Liver (tissue), 9 donors: ENCODE results near the gene PALB2. TPM values are rescaled to one million over a fixed set of nuclear protein-coding genes. Genes with fewer than 3 reads are reported as not detected.
"Not testable (repeated sequence)": the region's sequence is repeated elsewhere in the genome, so short reads cannot be mapped to it uniquely, and the experiment has no call there.

Source experiments
- DNase-seq: peaks from one replicate; pipeline ENCODE4 v3.0.0-alpha.2; 2017; ENCODE audit warnings: low spot score
- H3K27ac ChIP-seq, 2 donors: one replicate each; pipeline ENCODE4 v1.7.0; 2013; ENCODE audit warnings: inconsistent platforms in 2 of 2, low read length in 2 of 2, control low read depth in 1 of 2, low read depth in 1 of 2, mild to moderate bottlenecking in 1 of 2
- H3K27me3 ChIP-seq, 4 donors: one replicate each; pipeline versions ENCODE4 v1.6.1 to v1.7.0; 2013; ENCODE audit warnings: low read length in 3 of 4, inconsistent platforms in 1 of 4, mild to moderate bottlenecking in 1 of 4, moderate library complexity in 1 of 4; ENCODE audit not compliant: control insufficient read depth in 4 of 4, insufficient read depth in 4 of 4
- H3K36me3 ChIP-seq, 4 donors: one replicate each; pipeline versions ENCODE4 v1.6.1 to v1.7.0; 2013; ENCODE audit warnings: low read length in 3 of 4, mild to moderate bottlenecking in 3 of 4, low read depth in 1 of 4, moderate library complexity in 1 of 4; ENCODE audit not compliant: control insufficient read depth in 4 of 4, insufficient read depth in 3 of 4
- H3K4me1 ChIP-seq, 4 donors: one replicate each; pipeline versions ENCODE4 v1.6.1 to v1.7.0; 2013; ENCODE audit warnings: low read length in 3 of 4, mild to moderate bottlenecking in 3 of 4, moderate library complexity in 1 of 4; ENCODE audit not compliant: control insufficient read depth in 4 of 4, insufficient read depth in 4 of 4
- H3K4me3 ChIP-seq, 3 donors: one replicate each; pipeline versions ENCODE4 v1.6.1 to v1.7.0; 2013; ENCODE audit warnings: low read length in 3 of 3, control low read depth in 1 of 3, low read depth in 1 of 3, mild to moderate bottlenecking in 1 of 3
- H3K9ac ChIP-seq, 2 donors: one replicate each; pipeline ENCODE4 v1.7.0; 2013; ENCODE audit warnings: low read length in 2 of 2, mild to moderate bottlenecking in 2 of 2, moderate library complexity in 2 of 2, control low read depth in 1 of 2, low read depth in 1 of 2
- H3K9me3 ChIP-seq, 4 donors: one replicate each; pipeline versions ENCODE4 v1.6.1 to v1.7.0; 2013; ENCODE audit warnings: low read length in 3 of 4; ENCODE audit not compliant: control insufficient read depth in 4 of 4
- FOXA2 ChIP-seq: IDR thresholded peaks from 2 replicates; pipeline ENCODE4 v1.6.1; 2016; ENCODE audit warnings: antibody characterized with exemption
- GABPA ChIP-seq, 2 donors: IDR thresholded peaks in 1 of 2; conservative IDR thresholded peaks in 1 of 2; 2 replicates each; pipeline ENCODE4 v1.6.1; 2016; ENCODE audit warnings: antibody characterized with exemption in 2 of 2, mild to moderate bottlenecking in 1 of 2, moderate library complexity in 1 of 2
- HNF4A ChIP-seq, 2 donors: conservative IDR thresholded peaks; 2 replicates each; pipeline ENCODE4 v1.6.1; 2016; ENCODE audit warnings: antibody characterized with exemption in 2 of 2, mild to moderate bottlenecking in 2 of 2
- MAX ChIP-seq: IDR thresholded peaks from 2 replicates; pipeline ENCODE4 v1.6.1; 2016; ENCODE audit warnings: antibody characterized with exemption
- NR2F2 ChIP-seq: IDR thresholded peaks from 2 replicates; pipeline ENCODE4 v1.6.1; 2016; ENCODE audit warnings: antibody characterized with exemption
- RAD21 ChIP-seq, 2 donors: IDR thresholded peaks; 2 replicates each; pipeline ENCODE4 v1.6.1; 2016; ENCODE audit warnings: antibody characterized with exemption in 2 of 2, mild to moderate bottlenecking in 2 of 2
- RXRA ChIP-seq, 2 donors: IDR thresholded peaks; 2 replicates each; pipeline ENCODE4 v1.6.1; 2017 to 2018; ENCODE audit warnings: antibody characterized with exemption in 2 of 2, mild to moderate bottlenecking in 1 of 2
- SP1 ChIP-seq: IDR thresholded peaks from 2 replicates; pipeline ENCODE4 v1.6.1; 2018; ENCODE audit warnings: antibody characterized with exemption, mild to moderate bottlenecking
- TAF1 ChIP-seq: conservative IDR thresholded peaks from 2 replicates; pipeline ENCODE4 v1.6.1; 2016; ENCODE audit warnings: antibody characterized with exemption, mild to moderate bottlenecking
- YY1 ChIP-seq: IDR thresholded peaks from 2 replicates; pipeline ENCODE4 v1.6.1; 2016; ENCODE audit warnings: antibody characterized with exemption, mild to moderate bottlenecking
- WGBS: extraction: QIAGEN DNeasy Blood & Tissue Kit; methylation state at CpG from one replicate; pipeline ENCODE4 v1.1.7; 2013; 5-methylcytosine and 5-hydroxymethylcytosine counted together
- polyA plus RNA-seq, 2 donors: library from polyadenylated mRNA; stranded (reverse) in 1 of 2; unstranded in 1 of 2; fragments of 200-250 nt in 1 of 2; fragments of >200 nt in 1 of 2; fragmentation: Nextera tagmentation in 1 of 2; extraction: Ambion mirVana in 1 of 2; gene quantifications; one replicate each; pipeline versions ENCODE4 v1.2.1 to v1.2.3, GENCODE V29; 2013 to 2015
- total RNA-seq, 2 donors: library from RNA; depleted of rRNA; stranded (reverse); fragments of >200 nt; gene quantifications; one replicate each; pipeline ENCODE4 v1.2.3, GENCODE V29; 2014
- TF ChIP-seq, protein P1 (sequence below): IDR thresholded peaks from 2 replicates; pipeline ENCODE4 v1.6.1; 2016; ENCODE audit warnings: antibody characterized with exemption, mild to moderate bottlenecking
- TF ChIP-seq, protein P2 (sequence below): IDR thresholded peaks from 2 replicates; pipeline ENCODE4 v1.6.1; 2016; ENCODE audit warnings: antibody characterized with exemption
- TF ChIP-seq, protein P3 (sequence below): IDR thresholded peaks from 2 replicates; pipeline ENCODE4 v1.6.1; 2016; ENCODE audit warnings: antibody characterized with exemption
- donor health status: healthy.
- donor health status: healthy.
- donor health status: healthy.
- donor health status: healthy.
- donor health status: healthy.

The PALB2 gene
- total and polyA plus RNA-seq, 4 donors, result 4.1 to 7.6 (median 4.7) TPM

GRCh38 chr16:23635958-23636357 lies 5.2 kb downstream of the PALB2 start:
- Histone ChIP-seq H3K36me3 (peaks cover 5 to 21% (median 16%) of the 10 kb centered on the region in 4 donors), H3K9ac (no peak overlapping the region), H3K4me1 (peaks cover 0 to 14% (median 11%) of the 10 kb centered on the region in 4 donors), H3K27me3 (no peaks in the 10 kb centered on the region), H3K4me3 (no peak overlapping the region), H3K27ac (no peak overlapping the region), H3K9me3 (no peaks in the 10 kb centered on the region)
- no peak for DNase-seq
- TF ChIP-seq MAX (no peak), HNF4A (conservative IDR thresholded peaks at IDR 0.05) (no peak), RXRA (IDR thresholded peaks at IDR 0.05) (no peak), FOXA2 (no peak), TAF1 (no peak), YY1 (no peak), RAD21 (IDR thresholded peaks at IDR 0.05) (no peak)
- TF ChIP-seq, protein P1, sequence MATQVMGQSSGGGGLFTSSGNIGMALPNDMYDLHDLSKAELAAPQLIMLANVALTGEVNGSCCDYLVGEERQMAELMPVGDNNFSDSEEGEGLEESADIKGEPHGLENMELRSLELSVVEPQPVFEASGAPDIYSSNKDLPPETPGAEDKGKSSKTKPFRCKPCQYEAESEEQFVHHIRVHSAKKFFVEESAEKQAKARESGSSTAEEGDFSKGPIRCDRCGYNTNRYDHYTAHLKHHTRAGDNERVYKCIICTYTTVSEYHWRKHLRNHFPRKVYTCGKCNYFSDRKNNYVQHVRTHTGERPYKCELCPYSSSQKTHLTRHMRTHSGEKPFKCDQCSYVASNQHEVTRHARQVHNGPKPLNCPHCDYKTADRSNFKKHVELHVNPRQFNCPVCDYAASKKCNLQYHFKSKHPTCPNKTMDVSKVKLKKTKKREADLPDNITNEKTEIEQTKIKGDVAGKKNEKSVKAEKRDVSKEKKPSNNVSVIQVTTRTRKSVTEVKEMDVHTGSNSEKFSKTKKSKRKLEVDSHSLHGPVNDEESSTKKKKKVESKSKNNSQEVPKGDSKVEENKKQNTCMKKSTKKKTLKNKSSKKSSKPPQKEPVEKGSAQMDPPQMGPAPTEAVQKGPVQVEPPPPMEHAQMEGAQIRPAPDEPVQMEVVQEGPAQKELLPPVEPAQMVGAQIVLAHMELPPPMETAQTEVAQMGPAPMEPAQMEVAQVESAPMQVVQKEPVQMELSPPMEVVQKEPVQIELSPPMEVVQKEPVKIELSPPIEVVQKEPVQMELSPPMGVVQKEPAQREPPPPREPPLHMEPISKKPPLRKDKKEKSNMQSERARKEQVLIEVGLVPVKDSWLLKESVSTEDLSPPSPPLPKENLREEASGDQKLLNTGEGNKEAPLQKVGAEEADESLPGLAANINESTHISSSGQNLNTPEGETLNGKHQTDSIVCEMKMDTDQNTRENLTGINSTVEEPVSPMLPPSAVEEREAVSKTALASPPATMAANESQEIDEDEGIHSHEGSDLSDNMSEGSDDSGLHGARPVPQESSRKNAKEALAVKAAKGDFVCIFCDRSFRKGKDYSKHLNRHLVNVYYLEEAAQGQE, result no peak
- TF ChIP-seq, protein P2, sequence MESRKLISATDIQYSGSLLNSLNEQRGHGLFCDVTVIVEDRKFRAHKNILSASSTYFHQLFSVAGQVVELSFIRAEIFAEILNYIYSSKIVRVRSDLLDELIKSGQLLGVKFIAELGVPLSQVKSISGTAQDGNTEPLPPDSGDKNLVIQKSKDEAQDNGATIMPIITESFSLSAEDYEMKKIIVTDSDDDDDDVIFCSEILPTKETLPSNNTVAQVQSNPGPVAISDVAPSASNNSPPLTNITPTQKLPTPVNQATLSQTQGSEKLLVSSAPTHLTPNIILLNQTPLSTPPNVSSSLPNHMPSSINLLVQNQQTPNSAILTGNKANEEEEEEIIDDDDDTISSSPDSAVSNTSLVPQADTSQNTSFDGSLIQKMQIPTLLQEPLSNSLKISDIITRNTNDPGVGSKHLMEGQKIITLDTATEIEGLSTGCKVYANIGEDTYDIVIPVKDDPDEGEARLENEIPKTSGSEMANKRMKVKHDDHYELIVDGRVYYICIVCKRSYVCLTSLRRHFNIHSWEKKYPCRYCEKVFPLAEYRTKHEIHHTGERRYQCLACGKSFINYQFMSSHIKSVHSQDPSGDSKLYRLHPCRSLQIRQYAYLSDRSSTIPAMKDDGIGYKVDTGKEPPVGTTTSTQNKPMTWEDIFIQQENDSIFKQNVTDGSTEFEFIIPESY, result no peak

DNA sequence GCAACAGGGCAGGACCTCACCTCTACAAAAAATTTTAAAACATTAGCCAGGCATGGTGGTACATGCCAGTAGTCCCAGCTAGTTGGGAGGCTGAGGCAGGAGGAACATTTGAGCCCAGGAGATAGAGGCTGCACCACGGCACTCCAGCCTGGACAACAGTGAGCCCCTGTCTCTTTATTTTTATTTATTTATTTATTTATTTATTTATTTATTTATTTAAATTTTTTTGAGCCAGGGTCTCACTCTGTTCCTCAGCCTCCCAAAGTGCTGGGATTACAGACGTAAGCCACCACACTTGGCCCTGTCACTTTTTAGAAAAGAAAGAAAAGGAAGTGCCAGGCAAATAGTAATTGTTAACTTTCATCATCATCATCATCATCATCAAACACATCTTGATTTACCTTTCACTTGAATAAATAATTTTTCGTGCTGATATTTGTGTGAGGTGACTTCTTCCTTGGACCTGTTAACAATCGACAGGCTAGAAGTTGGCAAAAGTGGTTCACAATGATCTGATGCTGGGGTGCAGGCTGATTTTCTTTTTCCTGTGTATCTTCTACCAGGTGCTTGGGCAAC lies 6.6 kb downstream of the PALB2 start:
- Histone ChIP-seq H3K9me3 (no peaks in the 10 kb centered on the region), H3K27me3 (no peaks in the 10 kb centered on the region), H3K4me3 (no peak overlapping the region), H3K9ac (no peak overlapping the region), H3K4me1 (peaks cover 0 to under 1% (median under 1%) of the 10 kb centered on the region in 4 donors), H3K36me3 (peaks cover 7 to 26% (median 22%) of the 10 kb centered on the region in 4 donors), H3K27ac (no peak overlapping the region)
- TF ChIP-seq MAX, result no peak
- no peak for TF ChIP-seq FOXA2
- no peak for TF ChIP-seq NR2F2
- TF ChIP-seq GABPA (IDR thresholded peaks at IDR 0.05 in 1 of 2, conservative IDR thresholded peaks at IDR 0.05 in 1 of 2), result no peak
- TF ChIP-seq, protein P3, sequence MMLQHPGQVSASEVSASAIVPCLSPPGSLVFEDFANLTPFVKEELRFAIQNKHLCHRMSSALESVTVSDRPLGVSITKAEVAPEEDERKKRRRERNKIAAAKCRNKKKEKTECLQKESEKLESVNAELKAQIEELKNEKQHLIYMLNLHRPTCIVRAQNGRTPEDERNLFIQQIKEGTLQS, result no peak
- TF ChIP-seq, protein P2, result no peak
- no peak for TF ChIP-seq RXRA (IDR thresholded peaks at IDR 0.05)
- TF ChIP-seq, protein P1, result no peak
- no peak for TF ChIP-seq SP1
- DNase-seq, result no peak
- 94% methylated on average over 4 of the region's 4 CpGs for WGBS

DNA sequence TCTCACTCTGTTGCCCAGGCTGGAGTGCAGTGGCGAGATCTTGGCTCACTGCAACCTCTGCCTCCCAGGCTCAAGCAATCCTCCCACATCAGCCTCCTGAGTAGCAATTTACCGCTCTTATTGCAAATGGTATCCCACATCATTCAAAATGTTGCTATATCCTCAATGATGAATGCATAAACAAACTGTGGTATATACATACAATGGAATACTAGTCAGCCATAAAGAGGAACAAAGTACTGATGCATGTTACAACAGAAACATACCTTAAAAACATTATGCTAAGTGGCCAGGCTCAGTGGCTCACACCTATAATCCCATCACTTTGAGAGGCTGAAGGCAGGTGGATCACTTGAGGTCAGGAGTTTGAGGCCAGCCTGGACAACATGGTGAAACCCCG lies 9.2 kb downstream of the PALB2 start:
- not testable (repeated sequence) for H3K9me3 ChIP-seq, H3K27me3 ChIP-seq, H3K4me1 ChIP-seq, DNase-seq, H3K4me3 ChIP-seq, H3K27ac ChIP-seq, H3K9ac ChIP-seq
- WGBS, result 96% methylated on average over 3 of the region's 3 CpGs
- peaks cover 4 to 39% (median 24%) of the 10 kb centered on the region in 4 donors for H3K36me3 ChIP-seq
